DMS53 (cell line): ENCODE measurements around the gene LIMK1.
"Not testable (repeated sequence)": the region's sequence is repeated elsewhere in the genome, so short reads cannot be mapped to it uniquely, and the experiment has no call there.

Experiments used
- DNase-seq: peaks from one replicate; lab custom pipeline; 2025; lab: John Stamatoyannopoulos, UW

Gene LIMK1

GRCh38 chr7:74084722-74085578 lies 1.3 kb downstream of the LIMK1 start:
- DNase-seq, result peak; percentile 62

DNA sequence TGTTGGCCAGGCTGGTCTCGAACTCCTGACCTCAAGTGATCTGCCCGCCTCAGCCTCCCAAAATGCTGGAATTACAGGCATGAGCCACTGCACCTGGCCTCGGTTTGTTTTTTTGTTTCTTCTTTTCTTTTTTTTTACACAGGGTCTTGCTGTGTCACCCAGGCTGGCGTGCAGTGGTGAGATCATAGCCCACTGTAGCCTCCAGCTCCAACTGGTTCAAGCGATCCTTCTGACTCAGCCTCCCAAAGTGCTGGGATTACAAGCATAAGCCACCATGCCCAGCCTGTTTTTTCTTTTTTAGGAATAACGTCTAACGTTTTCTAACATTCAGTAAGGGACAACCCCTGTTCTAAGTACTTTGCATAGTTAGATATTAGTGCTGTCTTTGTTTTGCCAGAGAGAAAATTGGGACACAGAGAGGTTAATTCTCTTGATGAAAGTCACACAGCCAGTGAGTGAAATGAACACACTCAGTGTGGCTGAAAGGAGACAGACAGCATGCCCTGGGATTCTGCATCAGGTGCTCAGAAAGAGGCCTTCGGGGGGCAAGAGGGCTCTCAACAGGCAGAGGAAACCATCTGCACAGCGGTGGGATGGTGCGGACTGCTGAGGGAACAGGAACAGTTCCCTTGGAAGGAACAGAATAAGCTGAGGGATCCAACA lies 4.3 kb downstream of the LIMK1 start:
- DNase-seq, result no peak

- DNase-seq, result peak; percentile 29
Measured at GRCh38 chr7:74092321-74092963, 8.8 kb downstream of the LIMK1 start.

GRCh38 chr7:74092964-74093471 lies 9.4 kb downstream of the LIMK1 start:
- peak; percentile 41 for DNase-seq

DNA sequence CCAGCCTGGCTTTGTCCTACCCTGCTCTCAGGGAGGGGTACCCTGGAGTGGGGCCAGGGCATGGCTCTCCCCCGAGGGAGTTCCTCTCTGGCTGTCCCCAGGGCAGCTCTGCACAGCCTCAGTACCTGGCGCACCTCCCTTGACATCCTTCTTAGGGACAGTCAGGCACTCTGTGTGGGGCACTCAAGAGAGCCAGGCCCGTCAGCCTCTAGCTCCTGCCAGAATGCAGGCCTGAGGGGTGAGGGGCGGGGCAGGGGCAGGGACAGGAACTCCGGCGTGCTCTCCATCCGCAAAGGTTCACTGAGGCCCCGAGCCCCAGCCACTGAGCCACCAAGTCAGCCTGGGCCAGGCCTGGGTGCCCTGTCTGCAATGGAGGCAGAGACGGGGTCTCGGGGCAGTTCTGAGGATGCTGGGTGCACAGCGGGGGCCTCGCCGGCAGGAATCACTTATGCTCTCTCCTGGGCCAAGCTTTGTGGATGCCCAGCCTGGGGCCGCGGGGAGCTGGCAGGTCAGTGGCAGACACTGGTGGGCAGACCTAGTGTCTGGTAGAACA lies 10.1 kb downstream of the LIMK1 start:
- peak; percentile 79 for DNase-seq

DNA sequence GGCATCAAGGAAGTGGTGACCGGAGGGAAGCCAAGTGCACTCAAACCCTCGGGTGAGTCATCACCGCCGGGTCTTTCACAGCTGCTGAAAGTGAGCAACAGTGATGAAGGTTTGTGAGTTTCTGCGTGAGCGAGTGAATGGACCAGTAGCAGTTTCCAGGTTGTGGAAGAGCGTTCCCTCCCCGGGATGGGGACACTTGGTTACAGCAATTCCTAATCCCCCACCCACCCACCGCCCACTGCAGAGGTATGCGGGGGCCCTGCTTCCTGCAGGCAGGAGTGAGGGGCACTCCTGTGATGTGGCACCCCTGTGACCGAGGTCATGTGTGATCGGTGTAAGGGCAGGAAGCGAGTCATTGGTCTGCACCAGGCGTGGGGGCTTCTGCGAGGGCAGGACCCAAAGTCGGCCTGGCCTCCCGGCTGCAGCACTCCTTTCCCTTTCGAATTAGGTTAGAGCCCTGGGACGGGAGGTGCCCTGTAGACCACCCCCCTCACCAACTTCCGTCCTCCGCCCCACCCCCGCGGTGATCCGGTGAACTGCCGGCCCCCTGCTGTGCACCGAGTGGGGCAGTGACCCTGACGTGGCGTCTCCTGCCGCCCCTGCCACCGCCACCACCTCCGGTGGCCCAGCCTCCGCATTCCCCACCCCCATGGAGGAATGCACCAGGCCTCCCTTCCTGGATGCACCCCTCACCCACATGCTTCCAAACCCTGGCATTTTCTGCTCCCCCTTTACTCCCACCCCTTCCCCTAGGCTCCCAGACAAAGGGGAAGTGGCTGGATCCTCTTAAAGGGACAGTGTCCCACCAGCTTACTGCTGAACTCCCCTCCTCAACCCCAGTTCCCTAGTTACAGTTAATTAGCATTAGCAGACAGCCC lies 10.9 kb downstream of the LIMK1 start:
- peak; percentile 98 for DNase-seq

GRCh38 chr7:74095135-74095534 lies 11.5 kb downstream of the LIMK1 start:
- DNase-seq, result no peak

- no peak for DNase-seq
Measured at GRCh38 chr7:74097937-74098614, 14.5 kb downstream of the LIMK1 start.

DNA sequence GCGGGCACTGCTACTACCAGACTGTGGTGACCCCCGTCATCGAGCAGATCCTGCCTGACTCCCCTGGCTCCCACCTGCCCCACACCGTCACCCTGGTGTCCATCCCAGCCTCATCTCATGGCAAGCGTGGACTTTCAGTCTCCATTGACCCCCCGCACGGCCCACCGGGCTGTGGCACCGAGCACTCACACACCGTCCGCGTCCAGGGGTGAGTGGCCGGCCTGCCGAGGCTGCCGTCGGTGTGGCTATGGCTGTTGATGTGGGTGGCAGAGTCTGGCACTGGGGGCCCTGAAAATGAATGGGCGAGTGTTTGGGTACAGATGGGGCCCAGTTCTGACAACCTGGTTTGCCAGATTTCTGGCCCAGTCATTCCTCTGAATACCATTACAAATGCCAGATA lies 15.4 kb downstream of the LIMK1 start:
- DNase-seq, result no peak

DNA sequence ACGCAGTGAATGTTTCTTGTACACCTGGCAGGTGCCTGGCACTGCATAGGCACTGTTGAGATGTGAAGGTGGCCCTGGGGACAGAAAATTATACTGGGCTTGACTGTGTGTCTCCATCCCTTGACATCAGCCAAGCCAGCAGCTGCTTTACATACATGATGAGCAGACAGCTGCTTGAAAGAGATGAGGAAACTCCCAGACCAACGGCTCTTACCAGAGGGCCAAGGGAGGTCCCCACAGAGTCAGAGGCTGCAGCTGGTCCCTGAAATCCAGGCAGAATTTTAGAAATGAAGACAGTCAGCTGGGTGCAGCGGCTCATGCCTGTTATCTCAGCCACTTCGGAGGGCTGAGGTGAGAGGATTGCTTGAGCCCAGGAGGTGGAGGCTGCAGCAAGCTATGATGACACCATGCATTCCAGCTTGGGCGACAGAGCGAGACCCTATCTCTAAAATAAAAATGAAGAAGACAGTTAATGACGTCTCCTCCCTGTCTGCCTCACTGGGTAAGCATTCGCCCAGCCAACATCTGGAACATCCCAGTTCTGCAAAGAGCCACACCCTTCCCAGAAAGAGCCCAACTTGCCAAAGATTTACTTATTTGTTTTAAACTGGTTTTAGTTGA lies 17.6 kb downstream of the LIMK1 start:
- no peak for DNase-seq

DNA sequence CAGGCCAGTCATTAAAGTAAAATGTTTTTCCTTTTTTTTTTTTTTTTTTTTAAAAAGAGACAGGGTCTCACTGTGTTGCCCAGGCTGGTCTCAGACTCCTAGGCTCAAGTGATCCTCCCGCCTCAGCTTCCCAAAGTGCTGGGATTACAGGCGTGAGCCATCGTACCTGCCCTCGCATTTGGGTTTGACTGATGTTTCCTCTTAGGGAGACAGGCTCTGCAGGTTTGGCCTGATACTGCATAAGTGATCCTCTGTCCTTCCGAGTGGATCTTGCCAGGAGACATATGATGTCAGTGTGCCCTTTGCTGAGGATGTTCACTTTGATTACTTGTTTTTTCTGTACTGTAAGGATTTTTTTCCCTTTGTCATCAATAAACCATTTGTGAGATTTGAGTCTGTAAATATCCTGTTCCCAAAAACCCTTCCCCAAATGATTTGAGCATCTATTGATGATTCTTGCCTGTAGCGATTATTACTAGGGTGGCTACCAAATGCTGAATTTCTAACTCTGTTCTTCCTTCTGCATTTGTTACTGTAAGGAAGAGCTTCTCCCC lies 19.7 kb downstream of the LIMK1 start:
- no peak for DNase-seq

DNA sequence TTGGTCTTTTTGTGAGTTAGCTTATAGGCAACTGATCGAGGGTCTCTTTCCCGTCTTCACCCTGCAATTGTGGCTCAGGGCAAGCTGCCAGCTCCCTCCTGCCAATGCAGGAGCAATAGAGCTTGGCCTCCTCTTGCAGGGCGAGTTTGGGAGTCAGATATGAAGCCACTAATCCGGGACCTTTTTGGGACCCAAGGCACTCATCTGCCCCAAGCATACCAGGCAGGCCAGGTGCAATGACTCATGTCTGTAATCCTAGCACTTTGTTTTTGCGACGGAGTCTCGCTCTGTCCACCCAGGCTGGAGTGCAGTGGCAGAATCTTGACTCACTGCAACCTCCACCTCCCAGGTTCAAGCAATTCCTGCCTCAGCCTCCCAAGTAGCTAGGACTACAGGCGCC lies 21.1 kb downstream of the LIMK1 start:
- DNase-seq, result peak; percentile 40

DNA sequence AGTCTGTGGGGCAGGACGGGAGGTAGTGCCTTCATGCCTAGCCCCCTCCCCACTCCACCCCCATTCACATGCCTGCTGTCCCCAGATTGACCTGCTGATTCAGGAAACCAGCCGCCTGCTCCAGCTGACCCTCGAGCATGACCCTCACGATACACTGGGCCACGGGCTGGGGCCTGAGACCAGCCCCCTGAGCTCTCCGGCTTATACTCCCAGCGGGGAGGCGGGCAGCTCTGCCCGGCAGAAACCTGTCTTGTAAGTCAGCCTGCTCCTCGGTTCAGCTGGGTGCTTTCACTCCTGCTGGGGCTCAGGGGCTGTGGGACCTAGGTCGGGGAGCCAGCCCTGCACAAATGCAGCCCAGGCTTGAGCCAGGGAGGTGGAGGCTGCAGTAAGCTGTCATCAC lies 22.4 kb downstream of the LIMK1 start:
- no peak for DNase-seq

DNA sequence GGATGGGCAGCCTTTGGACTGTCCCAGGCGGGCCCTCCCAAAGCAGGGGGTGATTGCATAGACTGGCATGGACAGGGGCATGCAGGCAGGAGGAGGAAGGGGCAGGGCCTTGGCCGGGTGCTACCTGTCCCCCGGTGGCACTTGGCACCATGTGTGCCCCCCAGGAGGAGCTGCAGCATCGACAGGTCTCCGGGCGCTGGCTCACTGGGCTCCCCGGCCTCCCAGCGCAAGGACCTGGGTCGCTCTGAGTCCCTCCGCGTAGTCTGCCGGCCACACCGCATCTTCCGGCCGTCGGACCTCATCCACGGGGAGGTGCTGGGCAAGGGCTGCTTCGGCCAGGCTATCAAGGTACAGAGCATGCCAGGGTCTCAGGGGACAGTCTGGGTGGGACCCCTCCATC lies 23.2 kb downstream of the LIMK1 start:
- DNase-seq, result no peak

- DNase-seq, result no peak
Measured at GRCh38 chr7:74115326-74115725, 31.7 kb downstream of the LIMK1 start.

DNA sequence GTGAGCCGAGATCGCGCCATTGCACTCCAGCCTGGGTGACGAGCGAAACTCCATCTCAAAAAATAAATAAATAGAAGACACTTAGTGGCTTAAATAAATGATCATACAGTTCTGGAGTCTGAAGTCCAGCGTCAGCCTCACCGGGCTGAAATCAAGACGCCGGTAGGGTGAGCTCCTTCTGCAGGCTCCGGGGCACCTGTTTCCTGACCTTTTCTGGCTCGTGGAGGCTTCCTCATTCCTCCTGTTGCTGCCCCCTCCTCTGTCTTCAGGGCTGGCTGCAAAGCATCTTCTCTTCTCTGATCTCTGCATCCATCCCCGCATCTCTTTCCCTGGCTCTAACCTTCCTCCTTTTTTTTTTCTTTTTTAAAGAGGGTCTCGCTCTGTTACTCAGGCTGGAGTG lies 32.8 kb downstream of the LIMK1 start:
- no peak for DNase-seq

DNA sequence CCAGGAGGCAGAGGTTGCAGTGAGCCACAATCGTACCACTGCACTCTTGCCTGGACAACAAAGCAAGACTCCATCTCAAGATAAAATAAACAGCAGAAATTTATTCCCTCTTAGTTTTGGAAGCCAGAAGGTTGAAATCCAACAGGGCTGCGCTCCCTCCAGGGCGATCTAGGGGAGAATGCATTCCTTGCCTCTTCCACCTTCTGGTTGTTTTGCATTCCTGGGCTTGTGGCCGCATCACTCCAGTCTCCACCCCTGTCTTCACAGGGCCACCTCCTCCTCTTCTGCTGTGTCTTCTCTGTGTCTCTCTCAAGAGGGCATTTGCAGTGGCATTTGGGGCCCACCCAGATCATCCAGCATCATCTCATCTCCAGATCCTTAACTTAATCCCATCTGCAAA lies 36.2 kb downstream of the LIMK1 start:
- no peak for DNase-seq

DNA sequence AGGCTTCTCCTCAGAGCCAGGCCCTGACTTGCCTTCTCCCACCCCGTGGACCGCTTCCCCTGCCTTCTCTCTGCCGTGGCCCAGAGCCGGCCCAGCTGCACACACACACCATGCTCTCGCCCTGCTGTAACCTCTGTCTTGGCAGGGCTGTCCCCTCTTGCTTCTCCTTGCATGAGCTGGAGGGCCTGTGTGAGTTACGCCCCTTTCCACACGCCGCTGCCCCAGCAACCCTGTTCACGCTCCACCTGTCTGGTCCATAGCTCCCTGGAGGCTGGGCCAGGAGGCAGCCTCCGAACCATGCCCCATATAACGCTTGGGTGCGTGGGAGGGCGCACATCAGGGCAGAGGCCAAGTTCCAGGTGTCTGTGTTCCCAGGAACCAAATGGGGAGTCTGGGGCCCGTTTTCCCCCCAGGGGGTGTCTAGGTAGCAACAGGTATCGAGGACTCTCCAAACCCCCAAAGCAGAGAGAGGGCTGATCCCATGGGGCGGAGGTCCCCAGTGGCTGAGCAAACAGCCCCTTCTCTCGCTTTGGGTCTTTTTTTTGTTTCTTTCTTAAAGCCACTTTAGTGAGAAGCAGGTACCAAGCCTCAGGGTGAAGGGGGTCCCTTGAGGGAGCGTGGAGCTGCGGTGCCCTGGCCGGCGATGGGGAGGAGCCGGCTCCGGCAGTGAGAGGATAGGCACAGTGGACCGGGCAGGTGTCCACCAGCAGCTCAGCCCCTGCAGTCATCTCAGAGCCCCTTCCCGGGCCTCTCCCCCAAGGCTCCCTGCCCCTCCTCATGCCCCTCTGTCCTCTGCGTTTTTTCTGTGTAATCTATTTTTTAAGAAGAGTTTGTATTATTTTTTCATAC lies 38.0 kb downstream of the LIMK1 start:
- DNase-seq, result no peak

GRCh38 chr7:74123892-74124291 lies 40.3 kb downstream of the LIMK1 start:
- not testable (repeated sequence) for DNase-seq
